ENCODE data around the gene PTAFR.

DNA sequence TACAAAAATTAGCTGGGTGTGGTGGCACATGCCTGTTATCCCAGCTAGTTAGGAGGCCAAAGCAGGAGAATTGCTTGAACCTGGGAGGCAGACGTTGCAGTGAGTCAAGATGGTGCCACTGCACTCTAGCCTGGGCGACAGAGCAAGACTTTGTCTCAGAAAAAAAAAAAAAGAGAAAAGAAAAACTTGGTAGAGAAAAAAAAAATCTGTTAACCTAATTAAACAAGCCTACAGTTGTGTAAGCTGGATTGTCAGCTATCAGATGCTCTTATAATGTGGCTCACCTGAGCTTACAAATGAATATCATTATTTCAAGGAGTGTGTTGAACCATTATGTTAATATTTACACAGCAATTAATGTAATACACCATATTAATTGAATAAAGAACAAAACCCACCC, 61.6 kb downstream of the PTAFR start:
- TF ChIP-seq, protein P1, sequence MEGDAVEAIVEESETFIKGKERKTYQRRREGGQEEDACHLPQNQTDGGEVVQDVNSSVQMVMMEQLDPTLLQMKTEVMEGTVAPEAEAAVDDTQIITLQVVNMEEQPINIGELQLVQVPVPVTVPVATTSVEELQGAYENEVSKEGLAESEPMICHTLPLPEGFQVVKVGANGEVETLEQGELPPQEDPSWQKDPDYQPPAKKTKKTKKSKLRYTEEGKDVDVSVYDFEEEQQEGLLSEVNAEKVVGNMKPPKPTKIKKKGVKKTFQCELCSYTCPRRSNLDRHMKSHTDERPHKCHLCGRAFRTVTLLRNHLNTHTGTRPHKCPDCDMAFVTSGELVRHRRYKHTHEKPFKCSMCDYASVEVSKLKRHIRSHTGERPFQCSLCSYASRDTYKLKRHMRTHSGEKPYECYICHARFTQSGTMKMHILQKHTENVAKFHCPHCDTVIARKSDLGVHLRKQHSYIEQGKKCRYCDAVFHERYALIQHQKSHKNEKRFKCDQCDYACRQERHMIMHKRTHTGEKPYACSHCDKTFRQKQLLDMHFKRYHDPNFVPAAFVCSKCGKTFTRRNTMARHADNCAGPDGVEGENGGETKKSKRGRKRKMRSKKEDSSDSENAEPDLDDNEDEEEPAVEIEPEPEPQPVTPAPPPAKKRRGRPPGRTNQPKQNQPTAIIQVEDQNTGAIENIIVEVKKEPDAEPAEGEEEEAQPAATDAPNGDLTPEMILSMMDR (IDR thresholded peaks at IDR 0.05; ENCODE audit: low read length) = no peak
- TF ChIP-seq EZH2 (IDR thresholded peaks at IDR 0.05; ENCODE audit: borderline replicate concordance, low read length) = no peak
